IPS DF 6.9 (cell line): Measurements from ENCODE around the gene SPRYD3.
"Not testable (repeated sequence)": the region's sequence is repeated elsewhere in the genome, so short reads cannot be mapped to it uniquely, and the experiment has no call there.

Experiments used
- DNase-seq: peaks from one replicate; pipeline ENCODE4 v3.0.0-alpha.2; 2013; ENCODE audit warnings: low read depth, low spot score
- H3K27ac ChIP-seq: one replicate; pipeline ENCODE4 v1.5.1; 2013; ENCODE audit warnings: low read length, control low read depth
- H3K27me3 ChIP-seq: 2 replicates; pipeline ENCODE4 v1.6.1; 2013; ENCODE audit warnings: mild to moderate bottlenecking, low read length; ENCODE audit not compliant: control insufficient read depth, insufficient read depth
- H3K36me3 ChIP-seq: 2 replicates; pipeline ENCODE4 v1.6.1; 2013; ENCODE audit warnings: low read length; ENCODE audit not compliant: control insufficient read depth, insufficient read depth
- H3K4me1 ChIP-seq: 2 replicates; pipeline ENCODE4 v1.6.1; 2013; ENCODE audit warnings: low read length; ENCODE audit not compliant: control insufficient read depth, insufficient read depth
- H3K4me3 ChIP-seq: 2 replicates; pipeline ENCODE4 v1.5.1; 2013; ENCODE audit warnings: mild to moderate bottlenecking, low read length
- H3K9me3 ChIP-seq: 2 replicates; pipeline ENCODE4 v1.6.1; 2013; ENCODE audit warnings: low read length, inconsistent platforms; ENCODE audit not compliant: control insufficient read depth, insufficient read depth
- WGBS: extraction: QIAGEN DNeasy Blood & Tissue Kit; methylation state at CpG from one replicate; pipeline ENCODE4 v1.1.7; 2013; ENCODE audit warnings: mixed read lengths, missing lambda C conversion rate; ENCODE audit not compliant: insufficient read length, insufficient coverage; 5-methylcytosine and 5-hydroxymethylcytosine counted together

The SPRYD3 gene

GRCh38 chr12:53033832-53034231, 45.4 kb downstream of the SPRYD3 start:
- no CpG with 5 or more reads among the region's 10 CpGs for WGBS
- not testable (repeated sequence) for H3K4me3 ChIP-seq, H3K9me3 ChIP-seq, DNase-seq, H3K4me1 ChIP-seq, H3K27ac ChIP-seq, H3K27me3 ChIP-seq
- peaks cover 34% of the 10 kb centered on the region for H3K36me3 ChIP-seq

DNA sequence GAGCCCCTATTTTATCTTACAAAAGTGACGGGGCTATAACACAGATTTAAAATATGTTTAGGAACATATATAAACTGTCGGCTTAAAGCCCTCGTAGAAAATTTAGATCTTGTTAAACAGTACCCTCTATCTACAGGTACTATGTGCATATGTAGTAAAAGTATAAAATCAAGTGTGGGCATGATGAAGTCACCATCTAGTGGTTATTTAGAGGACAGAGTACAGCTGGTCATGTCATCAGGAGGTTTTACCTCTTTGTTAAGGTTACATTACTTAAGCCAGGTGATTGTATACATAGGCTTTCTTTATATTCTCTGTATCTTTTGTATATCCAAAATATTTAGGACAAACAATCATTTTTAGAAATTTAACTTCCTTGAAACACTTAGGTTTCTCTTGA, 47.6 kb downstream of the SPRYD3 start:
- H3K36me3 ChIP-seq = peaks cover 36% of the 10 kb centered on the region
- H3K27me3 ChIP-seq = no peaks in the 10 kb centered on the region
- WGBS = no CpG with 5 or more reads among the region's 3 CpGs
- no peak overlapping the region for H3K27ac ChIP-seq
- no peaks in the 10 kb centered on the region for H3K4me1 ChIP-seq
- DNase-seq = no peak
- no peak overlapping the region for H3K4me3 ChIP-seq
- no peaks in the 10 kb centered on the region for H3K9me3 ChIP-seq

DNA sequence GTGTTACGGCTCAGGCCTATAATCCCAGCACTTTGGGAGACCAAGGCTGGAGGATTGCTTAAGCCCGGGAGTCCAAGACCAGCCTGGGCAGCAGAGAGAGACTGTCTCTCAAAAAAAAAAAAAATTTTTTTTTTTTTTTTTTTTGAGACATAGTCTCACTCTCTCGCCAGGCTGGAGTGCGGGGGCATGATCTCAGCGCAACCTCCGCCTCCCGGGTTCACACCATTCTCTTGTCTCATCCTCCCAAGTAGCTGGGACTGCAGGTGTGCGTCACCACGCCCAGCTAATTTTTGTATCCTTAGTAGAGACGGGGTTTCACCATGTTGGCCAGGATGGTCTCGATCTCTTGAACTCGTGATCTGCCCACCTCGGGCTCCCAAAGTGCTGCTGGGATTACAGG, 52.2 kb downstream of the SPRYD3 start:
- DNase-seq, H3K4me3 ChIP-seq, H3K9me3 ChIP-seq, H3K27ac ChIP-seq, H3K27me3 ChIP-seq, H3K4me1 ChIP-seq: not testable (repeated sequence)
- no CpG with 5 or more reads among the region's 13 CpGs for WGBS
- peaks cover 31% of the 10 kb centered on the region; the same call in 1 of the 2 replicates for H3K36me3 ChIP-seq

- Histone ChIP-seq H3K36me3 (peaks cover 31% of the 10 kb centered on the region; the same call in 1 of the 2 replicates), H3K4me3 (no peak overlapping the region), H3K9me3 (no peaks in the 10 kb centered on the region), H3K27ac (no peak overlapping the region), H3K4me1 (no peaks in the 10 kb centered on the region), H3K27me3 (no peaks in the 10 kb centered on the region)
- WGBS = no CpG with 5 or more reads among the region's 3 CpGs
- DNase-seq = no peak
These were observed 53.9 kb downstream of the SPRYD3 start for GRCh38 chr12:53025250-53025649.

- no CpG with 5 or more reads among the region's 2 CpGs for WGBS
- Histone ChIP-seq H3K36me3 (peaks cover 15% of the 10 kb centered on the region; the same call in 1 of the 2 replicates), H3K9me3 (no peaks in the 10 kb centered on the region), H3K27ac (no peak overlapping the region), H3K4me3 (no peak overlapping the region), H3K27me3 (no peaks in the 10 kb centered on the region), H3K4me1 (no peaks in the 10 kb centered on the region)
- DNase-seq = no peak
These were observed 64.5 kb downstream of the SPRYD3 start for GRCh38 chr12:53014709-53015108.
